Measurements from ENCODE around the gene SLC16A12. TPM values are rescaled to one million over a fixed set of nuclear protein-coding genes. Genes with fewer than 3 reads are reported as not detected.

SLC16A12 gene
- total RNA-seq, 1 donor from 2014 or later: 0.21 TPM

- no peak overlapping the region for H3K27ac Mint-ChIP-seq (ENCODE audit: unreplicated experiment)
Measured at GRCh38 chr10:89505640-89506275, 29.6 kb downstream of the SLC16A12 start.

DNA sequence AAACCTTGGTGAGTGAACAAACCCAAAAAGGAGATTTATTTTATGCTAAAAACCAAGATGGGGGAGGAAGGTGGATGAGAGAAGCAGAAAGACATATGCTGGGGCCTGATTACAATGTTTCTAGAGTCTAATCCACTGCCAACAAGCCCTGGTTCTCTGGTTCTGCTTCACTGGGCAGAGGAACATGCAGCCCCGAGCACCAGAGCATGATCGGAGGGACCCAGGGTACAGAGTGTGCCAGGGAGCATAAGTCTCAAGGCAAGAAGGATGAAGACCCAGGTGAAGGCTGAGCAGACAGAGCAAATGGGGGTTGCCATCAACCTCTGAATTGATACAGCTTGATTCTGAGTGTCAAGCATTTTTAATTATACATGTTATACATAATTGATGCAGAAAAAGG is 30.7 kb downstream of the SLC16A12 start:
- TF ChIP-seq, protein P1, sequence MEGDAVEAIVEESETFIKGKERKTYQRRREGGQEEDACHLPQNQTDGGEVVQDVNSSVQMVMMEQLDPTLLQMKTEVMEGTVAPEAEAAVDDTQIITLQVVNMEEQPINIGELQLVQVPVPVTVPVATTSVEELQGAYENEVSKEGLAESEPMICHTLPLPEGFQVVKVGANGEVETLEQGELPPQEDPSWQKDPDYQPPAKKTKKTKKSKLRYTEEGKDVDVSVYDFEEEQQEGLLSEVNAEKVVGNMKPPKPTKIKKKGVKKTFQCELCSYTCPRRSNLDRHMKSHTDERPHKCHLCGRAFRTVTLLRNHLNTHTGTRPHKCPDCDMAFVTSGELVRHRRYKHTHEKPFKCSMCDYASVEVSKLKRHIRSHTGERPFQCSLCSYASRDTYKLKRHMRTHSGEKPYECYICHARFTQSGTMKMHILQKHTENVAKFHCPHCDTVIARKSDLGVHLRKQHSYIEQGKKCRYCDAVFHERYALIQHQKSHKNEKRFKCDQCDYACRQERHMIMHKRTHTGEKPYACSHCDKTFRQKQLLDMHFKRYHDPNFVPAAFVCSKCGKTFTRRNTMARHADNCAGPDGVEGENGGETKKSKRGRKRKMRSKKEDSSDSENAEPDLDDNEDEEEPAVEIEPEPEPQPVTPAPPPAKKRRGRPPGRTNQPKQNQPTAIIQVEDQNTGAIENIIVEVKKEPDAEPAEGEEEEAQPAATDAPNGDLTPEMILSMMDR (IDR thresholded peaks at IDR 0.05; ENCODE audit: unreplicated experiment): no peak
- Mint-ChIP-seq H3K36me3 (ENCODE audit: low read depth, unreplicated experiment) (no peaks in the 10 kb centered on the region), H3K27me3 (ENCODE audit: unreplicated experiment) (no peaks in the 10 kb centered on the region), H3K9me3 (ENCODE audit: unreplicated experiment) (no peaks in the 10 kb centered on the region), H3K4me1 (ENCODE audit: unreplicated experiment) (peaks cover 6% of the 10 kb centered on the region), H3K27ac (ENCODE audit: unreplicated experiment) (no peak overlapping the region), H3K4me3 (ENCODE audit: unreplicated experiment) (no peak overlapping the region)
- DNase-seq (ENCODE audit: low spot score): no peak

More at GRCh38 chr10:89505640-89506275, 29.6 kb downstream of the SLC16A12 start:
- Mint-ChIP-seq H3K4me1 (ENCODE audit: unreplicated experiment) (peaks cover 6% of the 10 kb centered on the region), H3K9me3 (ENCODE audit: unreplicated experiment) (no peaks in the 10 kb centered on the region), H3K36me3 (ENCODE audit: low read depth, unreplicated experiment) (no peaks in the 10 kb centered on the region), H3K4me3 (ENCODE audit: unreplicated experiment) (no peak overlapping the region), H3K27me3 (ENCODE audit: unreplicated experiment) (no peaks in the 10 kb centered on the region)
- TF ChIP-seq, protein P1 (IDR thresholded peaks at IDR 0.05; ENCODE audit: unreplicated experiment): no peak
- DNase-seq (ENCODE audit: low spot score): no peak

- no peak for DNase-seq (ENCODE audit: low spot score)
- TF ChIP-seq, protein P1 (IDR thresholded peaks at IDR 0.05; ENCODE audit: unreplicated experiment): no peak
- no peak overlapping the region for H3K27ac Mint-ChIP-seq (ENCODE audit: unreplicated experiment)
- H3K27me3 Mint-ChIP-seq (ENCODE audit: unreplicated experiment): no peaks in the 10 kb centered on the region
- no peaks in the 10 kb centered on the region for H3K9me3 Mint-ChIP-seq (ENCODE audit: unreplicated experiment)
- H3K36me3 Mint-ChIP-seq (ENCODE audit: low read depth, unreplicated experiment): no peaks in the 10 kb centered on the region
- H3K4me3 Mint-ChIP-seq (ENCODE audit: unreplicated experiment): no peak overlapping the region
- H3K4me1 Mint-ChIP-seq (ENCODE audit: unreplicated experiment): peaks cover 6% of the 10 kb centered on the region
Measured at GRCh38 chr10:89503652-89504370, 31.6 kb downstream of the SLC16A12 start.

- no peaks in the 10 kb centered on the region for H3K27me3 Mint-ChIP-seq (ENCODE audit: unreplicated experiment)
- no peak overlapping the region for H3K27ac Mint-ChIP-seq (ENCODE audit: unreplicated experiment)
- H3K36me3 Mint-ChIP-seq (ENCODE audit: low read depth, unreplicated experiment): no peaks in the 10 kb centered on the region
- TF ChIP-seq, protein P1 (IDR thresholded peaks at IDR 0.05; ENCODE audit: unreplicated experiment): no peak
- peaks cover 6% of the 10 kb centered on the region for H3K4me1 Mint-ChIP-seq (ENCODE audit: unreplicated experiment)
- no peak overlapping the region for H3K4me3 Mint-ChIP-seq (ENCODE audit: unreplicated experiment)
- H3K9me3 Mint-ChIP-seq (ENCODE audit: unreplicated experiment): no peaks in the 10 kb centered on the region
- no peak for DNase-seq (ENCODE audit: low spot score)
Measured at GRCh38 chr10:89503151-89503550, 32.2 kb downstream of the SLC16A12 start.

- TF ChIP-seq, protein P1 (IDR thresholded peaks at IDR 0.05; ENCODE audit: unreplicated experiment): no peak
- Mint-ChIP-seq H3K4me3 (ENCODE audit: unreplicated experiment) (no peak overlapping the region), H3K36me3 (ENCODE audit: low read depth, unreplicated experiment) (no peaks in the 10 kb centered on the region), H3K9me3 (ENCODE audit: unreplicated experiment) (no peaks in the 10 kb centered on the region), H3K27me3 (ENCODE audit: unreplicated experiment) (no peaks in the 10 kb centered on the region), H3K4me1 (ENCODE audit: unreplicated experiment) (peaks cover 6% of the 10 kb centered on the region), H3K27ac (ENCODE audit: unreplicated experiment) (no peak overlapping the region)
- no peak for DNase-seq (ENCODE audit: low spot score)
Measured at GRCh38 chr10:89502549-89502948, 32.8 kb downstream of the SLC16A12 start.
